Pons (tissue), 1 donor: Measurements from ENCODE around the gene DDIT3.
"Not testable (repeated sequence)": the region's sequence is repeated elsewhere in the genome, so short reads cannot be mapped to it uniquely, and the experiment has no call there.

Source experiments
- DNase-seq: peaks from one replicate; pipeline ENCODE4 v3.0.0-alpha.2; 2016; ENCODE audit warnings: low spot score

Gene DDIT3

DNA sequence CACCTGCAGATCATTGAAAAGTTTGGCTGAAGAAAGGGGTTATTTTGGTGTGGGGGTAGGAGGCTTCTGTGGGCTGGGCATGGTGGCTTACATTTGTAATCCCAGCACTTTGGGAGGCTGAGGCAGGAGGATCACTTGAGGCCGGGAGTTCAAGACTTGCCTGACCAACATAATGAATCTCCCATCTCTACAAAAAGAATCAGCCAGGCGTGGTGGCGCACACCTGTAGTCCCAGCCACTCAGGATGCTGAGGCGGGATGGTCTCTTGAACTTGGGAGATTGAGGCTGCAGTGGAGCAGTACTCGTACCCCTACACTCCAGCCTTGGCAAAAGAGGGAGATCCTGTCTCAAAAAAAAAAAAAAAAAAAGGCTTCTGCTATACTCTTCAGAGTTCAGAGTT lies 7.0 kb downstream of the DDIT3 start:
- no peak for DNase-seq

DNA sequence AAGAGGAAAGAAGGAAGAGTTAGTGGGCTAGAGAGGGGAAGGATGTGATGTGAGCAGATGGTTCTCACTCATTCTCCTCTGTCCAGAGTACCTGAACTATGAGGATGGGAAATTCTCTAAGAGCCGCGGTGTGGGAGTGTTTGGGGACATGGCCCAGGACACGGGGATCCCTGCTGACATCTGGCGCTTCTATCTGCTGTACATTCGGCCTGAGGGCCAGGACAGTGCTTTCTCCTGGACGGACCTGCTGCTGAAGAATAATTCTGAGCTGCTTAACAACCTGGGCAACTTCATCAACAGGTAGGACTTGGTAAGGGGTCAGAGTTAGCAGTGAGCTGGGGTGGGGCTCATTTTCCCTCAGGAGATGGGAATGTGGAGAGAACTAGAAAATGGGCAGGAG lies 7.6 kb downstream of the DDIT3 start:
- DNase-seq, result no peak

- DNase-seq, result no peak
Measured at GRCh38 chr12:57511588-57512325, 8.6 kb downstream of the DDIT3 start.

DNA sequence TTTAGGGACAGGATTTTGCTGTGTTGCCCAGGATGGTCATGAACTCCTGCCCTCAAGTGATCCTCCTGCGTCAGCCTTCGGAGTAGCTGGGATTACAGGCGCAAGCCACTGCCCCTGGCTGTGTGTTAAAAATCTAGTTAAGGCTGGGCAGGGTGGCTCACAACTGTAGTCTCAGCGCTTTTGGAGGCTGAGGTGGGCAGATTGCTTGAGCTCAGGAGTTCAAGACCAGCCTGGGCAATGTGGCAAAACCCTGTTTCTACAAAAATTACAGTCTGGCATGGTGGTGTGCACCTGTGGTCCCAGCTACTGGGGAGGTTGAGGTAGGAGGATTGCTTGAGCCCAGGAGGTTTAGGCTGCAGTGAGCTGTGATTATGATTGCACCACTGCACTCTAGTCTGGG lies 9.2 kb downstream of the DDIT3 start:
- no peak for DNase-seq

DNA sequence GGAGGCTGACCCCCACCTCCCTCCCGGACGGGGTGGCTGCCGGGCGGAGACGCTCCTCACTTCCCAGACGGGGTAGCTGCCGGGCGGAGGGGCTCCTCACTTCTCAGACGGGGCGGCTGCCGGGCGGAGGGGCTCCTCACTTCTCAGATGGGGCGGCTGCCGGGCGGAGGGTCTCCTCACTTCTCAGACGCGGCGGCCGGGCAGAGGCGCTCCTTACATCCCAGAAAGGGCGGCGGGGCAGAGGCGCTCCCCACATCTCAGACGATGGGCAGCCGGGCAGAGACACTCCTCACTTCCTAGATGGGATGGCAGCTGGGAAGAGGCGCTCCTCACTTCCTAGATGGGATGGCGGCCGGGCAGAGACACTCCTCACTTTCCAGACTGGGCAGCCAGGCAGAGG lies 12.5 kb downstream of the DDIT3 start:
- DNase-seq, result not testable (repeated sequence)

DNA sequence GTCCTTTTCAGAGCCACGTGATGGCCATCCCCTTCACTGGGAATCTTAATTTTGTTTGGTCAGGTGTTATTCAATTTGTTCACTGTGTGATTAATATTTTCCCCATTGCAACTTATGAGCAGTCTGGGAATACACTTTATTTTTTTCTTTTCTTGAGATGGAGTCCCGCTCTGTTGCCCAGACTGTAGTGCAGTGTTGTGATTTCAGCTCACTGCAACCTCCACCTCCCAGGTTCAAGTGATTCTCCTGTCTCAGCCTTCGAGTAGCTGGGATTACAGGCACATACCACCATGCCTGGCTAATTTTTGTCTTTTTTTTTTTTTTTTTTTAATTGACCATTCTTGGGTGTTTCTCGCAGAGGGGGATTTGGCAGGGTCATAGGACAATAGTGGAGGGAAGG lies 13.8 kb downstream of the DDIT3 start:
- not testable (repeated sequence) for DNase-seq

DNA sequence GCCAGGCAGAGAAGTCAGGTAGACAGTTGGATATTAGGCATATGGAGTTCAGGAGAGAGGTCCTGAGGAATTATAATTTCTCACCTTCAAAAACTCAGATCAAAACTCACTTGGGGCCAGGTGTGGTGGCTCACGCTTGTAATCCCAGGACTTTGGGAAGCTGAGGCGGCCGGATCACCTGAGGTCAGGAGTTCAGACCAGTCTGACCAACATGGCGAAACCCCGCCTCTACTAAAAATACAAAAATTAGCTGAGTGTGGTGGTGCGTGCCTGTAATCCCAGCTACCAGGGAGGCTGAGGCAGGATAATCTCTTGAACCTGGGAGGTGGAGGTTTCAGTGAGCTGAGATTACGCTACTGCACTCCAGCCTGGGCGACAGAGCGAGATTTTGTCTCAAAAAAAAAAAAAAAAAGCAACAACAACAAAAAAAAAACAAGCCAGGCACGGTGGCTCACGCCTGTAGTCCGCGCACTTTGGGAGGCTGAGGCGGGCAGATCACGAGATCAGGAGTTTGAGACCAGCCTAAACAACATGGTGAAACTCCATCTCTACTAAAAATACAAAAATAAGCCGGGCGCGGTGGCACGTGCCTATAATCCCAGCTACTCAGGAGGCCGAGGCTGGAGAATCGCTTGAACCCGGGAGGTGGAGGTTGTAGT lies 17.9 kb downstream of the DDIT3 start:
- not testable (repeated sequence) for DNase-seq

DNA sequence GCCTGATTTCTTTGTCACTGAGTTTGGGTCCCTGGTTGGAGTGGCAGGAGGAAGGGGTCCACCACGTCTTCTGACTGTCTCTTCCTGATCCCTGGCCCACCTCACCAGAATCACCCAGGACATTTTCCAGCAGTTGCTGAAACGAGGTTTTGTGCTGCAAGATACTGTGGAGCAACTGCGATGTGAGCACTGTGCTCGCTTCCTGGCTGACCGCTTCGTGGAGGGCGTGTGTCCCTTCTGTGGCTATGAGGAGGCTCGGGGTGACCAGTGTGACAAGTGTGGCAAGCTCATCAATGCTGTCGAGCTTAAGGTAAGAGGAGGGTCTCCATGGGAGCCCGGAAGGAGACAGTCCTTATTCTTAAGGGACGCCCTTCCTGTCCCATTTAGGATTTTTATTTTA lies 20.1 kb downstream of the DDIT3 start:
- DNase-seq, result no peak

- no peak for DNase-seq
Measured at GRCh38 chr12:57498571-57498970, 21.7 kb downstream of the DDIT3 start.

- DNase-seq, result no peak
Measured at GRCh38 chr12:57498132-57498502, 22.2 kb downstream of the DDIT3 start.

GRCh38 chr12:57497223-57498131 lies 22.8 kb downstream of the DDIT3 start:
- no peak for DNase-seq

DNA sequence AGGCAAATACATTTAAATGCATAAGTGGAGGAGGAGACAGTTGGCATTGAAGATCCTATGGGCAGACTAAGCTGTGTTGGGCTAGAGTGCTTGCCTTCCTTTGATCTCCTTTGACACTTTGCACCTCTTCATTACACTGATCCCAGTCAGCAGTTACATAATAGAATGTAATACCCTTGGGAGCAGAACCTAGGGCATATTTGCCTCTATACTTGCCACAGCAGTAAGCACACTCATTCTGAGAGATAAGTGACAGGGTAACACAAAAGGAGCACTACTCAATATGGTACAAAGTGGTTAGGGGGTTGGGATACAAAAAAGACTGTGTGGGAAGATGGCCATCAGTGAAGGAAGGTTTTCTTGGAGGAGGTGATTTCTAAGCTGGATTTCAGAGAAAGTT lies 23.5 kb downstream of the DDIT3 start:
- no peak for DNase-seq

DNA sequence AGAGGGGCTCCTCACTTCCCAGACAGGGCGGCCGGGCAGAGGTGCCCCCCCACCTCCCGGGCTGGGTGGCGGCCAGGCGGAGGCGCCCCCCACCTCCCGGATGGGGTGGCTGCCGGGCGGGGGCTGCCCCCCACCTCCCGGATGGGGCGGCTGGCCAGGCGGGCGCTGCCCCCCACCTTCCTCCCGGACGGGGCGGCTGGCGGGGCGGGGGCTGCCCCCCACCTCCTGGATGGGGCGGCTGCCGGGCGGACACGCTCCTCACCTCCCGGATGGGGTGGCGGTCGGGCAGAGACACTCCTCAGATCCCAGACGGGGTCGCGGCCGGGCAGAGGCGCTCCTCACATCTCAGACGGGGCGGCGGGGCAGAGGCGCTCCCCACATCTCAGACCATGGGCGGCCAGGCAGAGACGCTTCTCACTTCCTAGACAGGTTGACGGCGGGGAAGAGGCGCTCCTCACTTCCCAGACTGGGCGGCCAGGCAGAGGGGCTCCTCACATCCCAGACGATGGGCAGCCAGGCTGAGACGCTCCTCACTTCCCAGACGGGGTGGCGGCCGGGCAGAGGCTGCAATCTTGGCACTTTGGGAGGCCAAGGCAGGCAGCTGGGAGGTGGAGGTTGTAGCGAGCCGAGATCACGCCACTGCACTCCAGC lies 25.1 kb downstream of the DDIT3 start:
- DNase-seq, result not testable (repeated sequence)

- no peak for DNase-seq
Measured at GRCh38 chr12:57491393-57492280, 28.7 kb downstream of the DDIT3 start.

DNA sequence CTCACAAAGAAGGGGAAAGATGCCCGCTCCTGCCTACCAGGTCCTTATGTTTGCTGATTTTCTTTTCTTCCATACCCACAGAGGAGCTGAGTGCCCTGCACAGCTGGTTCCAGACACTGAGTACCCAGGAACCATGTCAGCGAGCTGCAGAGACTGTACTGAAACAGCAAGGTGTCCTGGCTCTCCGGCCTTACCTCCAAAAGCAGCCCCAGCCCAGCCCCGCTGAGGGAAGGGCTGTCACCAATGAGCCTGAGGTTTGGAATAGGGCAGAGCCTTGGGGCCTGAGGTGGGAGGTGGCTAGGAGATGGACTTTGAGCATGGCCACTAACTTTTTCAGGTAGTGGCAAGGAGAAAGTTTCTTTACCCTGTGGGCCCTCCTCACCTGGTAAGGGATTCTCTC lies 30.2 kb downstream of the DDIT3 start:
- DNase-seq, result no peak

DNA sequence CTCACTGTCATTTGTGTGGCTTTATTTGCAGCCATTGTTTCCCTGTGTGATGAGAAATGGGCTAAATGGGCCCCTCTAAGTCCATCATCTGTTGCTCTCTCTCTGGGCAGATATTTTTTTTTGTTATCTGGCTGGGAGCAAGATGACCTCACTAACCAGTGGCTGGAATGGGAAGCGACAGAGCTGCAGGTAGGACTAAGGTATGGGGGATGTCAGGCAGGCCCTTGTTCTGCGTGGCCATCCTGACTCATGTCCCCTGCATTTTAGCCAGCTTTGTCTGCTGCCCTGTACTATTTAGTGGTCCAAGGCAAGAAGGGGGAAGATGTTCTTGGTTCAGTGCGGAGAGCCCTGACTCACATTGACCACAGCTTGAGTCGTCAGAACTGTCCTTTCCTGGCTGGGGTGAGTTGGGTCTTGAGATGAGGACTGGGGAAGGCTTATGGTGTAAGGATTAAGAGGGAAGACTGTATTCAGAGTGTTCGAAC lies 31.1 kb downstream of the DDIT3 start:
- DNase-seq, result no peak

DNA sequence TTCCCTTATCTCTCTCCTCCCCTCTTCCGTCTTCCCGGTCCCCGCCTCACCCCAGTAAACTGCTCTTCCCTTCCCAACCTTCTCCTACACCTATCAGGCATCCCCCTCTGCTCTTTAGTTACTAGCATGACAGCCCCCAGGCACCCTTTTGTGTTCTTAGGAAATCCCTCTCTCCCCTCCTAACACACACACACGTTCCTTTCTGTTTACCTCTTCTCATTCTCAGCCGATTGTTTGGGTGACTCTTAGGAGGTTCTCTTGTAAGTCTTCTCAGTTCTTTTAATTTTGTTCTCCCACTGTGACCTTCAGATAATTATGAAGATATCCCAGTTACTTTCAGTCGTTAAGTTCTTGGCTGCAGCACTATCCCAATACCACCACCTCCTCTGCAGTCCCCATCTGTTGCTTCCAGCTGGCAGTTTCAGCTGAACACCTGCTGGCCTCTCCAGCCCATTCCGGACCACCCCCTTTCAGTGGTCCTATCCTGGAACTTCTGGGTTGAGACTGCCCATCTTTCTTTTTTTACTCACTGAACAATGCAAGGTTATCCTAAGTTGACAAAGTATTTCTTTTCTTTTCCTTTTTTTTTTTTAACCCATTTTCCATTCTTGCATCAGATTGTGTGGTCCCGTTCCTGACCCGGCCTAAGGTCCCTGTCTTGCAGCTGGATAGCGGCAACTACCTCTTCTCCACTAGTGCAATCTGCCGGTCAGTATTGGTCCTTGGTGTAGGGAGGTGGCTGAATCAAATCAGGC lies 31.7 kb downstream of the DDIT3 start:
- no peak for DNase-seq

DNA sequence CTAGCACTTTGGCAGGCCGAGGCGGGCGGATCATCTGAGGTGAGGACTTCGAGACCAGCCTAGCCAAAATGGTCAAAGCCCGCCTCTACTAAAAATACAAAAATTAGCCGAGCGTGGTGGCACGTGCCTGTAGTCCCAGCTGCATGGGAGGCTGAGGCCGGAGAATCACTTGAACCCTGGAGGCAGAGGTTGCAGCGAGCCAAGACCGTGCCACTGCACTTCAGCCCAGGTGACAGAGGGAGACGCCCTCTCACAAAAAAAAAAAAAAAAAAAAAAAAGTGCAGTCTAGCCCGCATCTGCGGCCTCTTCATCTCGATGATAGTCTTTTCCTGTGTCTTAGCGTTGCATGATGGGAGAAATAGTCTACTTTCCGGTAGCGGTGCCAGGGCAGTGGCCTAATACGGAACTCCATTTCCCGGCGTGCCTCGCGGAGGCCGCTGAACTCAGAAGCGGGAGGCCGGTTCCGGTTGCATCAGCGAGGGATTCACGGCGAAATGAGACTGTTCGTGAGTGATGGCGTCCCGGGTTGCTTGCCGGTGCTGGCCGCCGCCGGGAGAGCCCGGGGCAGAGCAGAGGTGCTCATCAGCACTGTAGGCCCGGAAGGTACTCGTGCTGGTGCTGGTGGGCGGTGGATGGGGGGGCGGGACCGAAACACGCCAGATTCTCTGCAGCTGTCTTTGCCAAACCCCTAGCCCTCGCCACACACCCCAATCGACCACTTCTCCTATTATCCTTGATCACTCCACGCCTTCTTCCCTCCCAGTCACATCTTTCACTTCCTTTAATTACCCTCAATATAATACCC lies 32.5 kb downstream of the DDIT3 start, which contains the start of gene MARS1:
TSS of gene MARS1 (plus strand) at position 472 of the 805 bp plus-strand sequence. CDS start at position 495, 23 bp downstream.
- peak; percentile 98 for DNase-seq

DNA sequence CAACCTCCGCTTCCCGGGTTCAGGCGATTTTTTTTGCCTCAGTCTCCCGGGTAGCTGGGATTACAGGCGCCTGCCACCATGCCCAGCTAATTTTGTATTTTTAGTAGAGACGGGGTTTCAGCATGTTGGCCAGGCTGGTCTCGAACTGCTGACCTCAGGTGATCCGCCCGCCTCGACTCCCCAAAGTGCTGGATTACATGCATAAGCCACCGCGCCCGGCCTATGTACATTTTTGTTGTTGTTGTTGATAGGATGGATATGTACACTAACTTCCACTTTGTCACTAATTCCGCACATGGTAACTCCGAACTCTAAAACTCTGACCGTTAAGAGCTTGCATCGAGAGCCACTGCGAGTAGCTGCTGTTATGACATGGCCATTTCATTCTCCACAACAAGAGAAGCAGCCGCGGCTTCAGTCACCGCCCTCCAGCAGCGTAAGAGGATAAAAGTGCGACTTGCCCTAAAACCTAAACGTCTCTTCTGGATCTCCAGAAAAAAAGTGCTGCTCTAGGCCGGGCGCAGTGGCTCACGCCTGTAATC lies 33.2 kb downstream of the DDIT3 start:
- no peak for DNase-seq
